HG03280 (cell line): ENCODE measurements around the gene MTREX.

ENCODE experiments used
- ATAC-seq: cut with Tn5 transposase; IDR thresholded peaks from one replicate; pipeline ENCODE4 v1.9.1; 2021; ENCODE audit warnings: mild to moderate bottlenecking, moderate library complexity; ENCODE audit not compliant: unreplicated experiment

Gene MTREX

GRCh38 chr5:55467862-55468551 is 160.2 kb downstream of the MTREX start:
- ATAC-seq: no peak

- no peak for ATAC-seq
These were observed 162.1 kb downstream of the MTREX start for GRCh38 chr5:55469839-55470238.

GRCh38 chr5:55470282-55470681 is 162.5 kb downstream of the MTREX start:
- no peak for ATAC-seq

- no peak for ATAC-seq
These were observed 163.7 kb downstream of the MTREX start for GRCh38 chr5:55471468-55471867.

GRCh38 chr5:55472642-55473041 is 164.9 kb downstream of the MTREX start:
- ATAC-seq: no peak
